ENCODE measurements around the gene ZNF33A.
A peak's percentile ranks its signal among the peaks of the same experiment; 100 is the strongest.
"Not testable (repeated sequence)": the region's sequence is repeated elsewhere in the genome, so short reads cannot be mapped to it uniquely, and the experiment has no call there.

ZNF33A gene
- 7.3 to 55.9 (median 29.2) reads per million in 17 experiments for total RNA-seq

GRCh38 chr10:38010119-38010903 lies at the start of gene ZNF33A:
TSS of gene ZNF33A (plus strand) at chr10:38010675. CDS start at chr10:38012342, 1,667 bp downstream.
- DNase-seq, result peak; percentile 93 to 98 (median 94)

- DNase-seq, result no peak
These were observed 45.5 kb upstream of the ZNF33A start for GRCh38 chr10:37965006-37965405.

- no peak for DNase-seq
These were observed 38.1 kb upstream of the ZNF33A start for GRCh38 chr10:37972396-37972795.

GRCh38 chr10:37975401-37975991 lies 35.0 kb upstream of the ZNF33A start:
- DNase-seq, result peak; percentile 7 to 49 (median 32)

- DNase-seq, result peak; percentile 98 to 100 (median 99)
These were observed 34.2 kb upstream of the ZNF33A start, which contains the start of gene ZNF25 for GRCh38 chr10:37976091-37976879. TSS of gene ZNF25 (minus strand) at chr10:37976647. CDS start at chr10:37971722, 4,925 bp downstream.

- no peak for DNase-seq
These were observed 33.6 kb upstream of the ZNF33A start for GRCh38 chr10:37976880-37977203.

- DNase-seq, result no peak
These were observed 18.8 kb upstream of the ZNF33A start for GRCh38 chr10:37991655-37992054.

GRCh38 chr10:37992083-37992482 lies 18.4 kb upstream of the ZNF33A start:
- peak in 2 of 4 experiments; percentile 10 to 11 for DNase-seq

- DNase-seq, result not testable (repeated sequence)
These were observed 11.6 kb upstream of the ZNF33A start for GRCh38 chr10:37998920-37999319.

GRCh38 chr10:38000474-38000873 lies 10.0 kb upstream of the ZNF33A start:
- DNase-seq, result not testable (repeated sequence)

- no peak for DNase-seq
These were observed 7.4 kb upstream of the ZNF33A start for GRCh38 chr10:38003026-38003425.

- DNase-seq, result no peak
These were observed 6.9 kb upstream of the ZNF33A start for GRCh38 chr10:38003588-38003987.

GRCh38 chr10:38007551-38007950 lies 2.9 kb upstream of the ZNF33A start:
- peak in 3 of 4 experiments; percentile 16 to 42 (median 41) for DNase-seq

- peak; percentile 10 to 72 (median 55) for DNase-seq
These were observed 2.5 kb upstream of the ZNF33A start for GRCh38 chr10:38007991-38008390.

GRCh38 chr10:38016354-38016753 lies 5.9 kb downstream of the ZNF33A start:
- no peak for DNase-seq

GRCh38 chr10:38019124-38019523 lies 8.6 kb downstream of the ZNF33A start:
- not testable (repeated sequence) for DNase-seq

- peak; percentile 9 to 51 (median 44) for DNase-seq
These were observed 14.8 kb downstream of the ZNF33A start for GRCh38 chr10:38025283-38025682.

- DNase-seq, result no peak
These were observed 17.5 kb downstream of the ZNF33A start for GRCh38 chr10:38027986-38028385.

- peak in 3 of 4 experiments; percentile 11 to 30 (median 28) for DNase-seq
These were observed 22.4 kb downstream of the ZNF33A start for GRCh38 chr10:38032886-38033285.

- DNase-seq, result peak in 2 of 4 experiments; percentile 15 to 34
These were observed 27.8 kb downstream of the ZNF33A start for GRCh38 chr10:38038107-38038931.

GRCh38 chr10:38038932-38039245 lies 28.4 kb downstream of the ZNF33A start:
- DNase-seq, result no peak

- DNase-seq, result no peak
These were observed 33.0 kb downstream of the ZNF33A start for GRCh38 chr10:38043516-38043915.
